ENCODE results near the gene S100A8. TPM values are rescaled to one million over a fixed set of nuclear protein-coding genes. Genes with fewer than 3 reads are reported as not detected.

The S100A8 gene
- total and polyA plus RNA-seq, 3 donors from 2014 or later: 1.3 to 20.3 (median 3.0) TPM

DNA sequence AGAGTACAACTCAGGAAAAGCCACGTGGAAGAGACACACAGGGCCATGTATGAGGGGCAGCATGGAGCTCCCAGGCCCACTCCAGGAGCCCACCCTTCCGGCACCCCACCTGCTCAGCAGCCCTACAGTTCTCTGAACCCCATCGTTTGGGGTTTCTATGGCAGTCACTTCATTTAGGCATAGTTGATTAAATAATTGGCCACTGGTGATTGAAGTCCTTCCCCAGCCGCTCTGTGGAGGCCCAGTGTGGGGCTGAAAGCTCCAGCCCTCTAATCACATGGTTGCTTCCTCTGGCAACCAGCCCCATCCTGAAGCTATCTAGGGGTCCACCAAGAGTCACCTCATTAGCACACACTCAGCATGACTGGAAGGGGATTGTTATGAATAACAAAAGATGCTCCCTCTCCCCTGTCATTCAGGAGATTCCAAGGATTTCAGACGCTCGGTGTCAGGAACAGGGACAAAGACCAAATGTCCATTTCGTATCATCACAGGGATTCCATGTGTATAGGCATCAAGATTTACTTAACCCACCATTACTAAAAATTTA lies 13.3 kb upstream of the S100A8 start:
- WGBS, 2 donors: 64 to 74% methylated on average over 5 to 7 of the region's 7 CpGs
- no peaks in the 10 kb centered on the region for H3K9me3 ChIP-seq

DNA sequence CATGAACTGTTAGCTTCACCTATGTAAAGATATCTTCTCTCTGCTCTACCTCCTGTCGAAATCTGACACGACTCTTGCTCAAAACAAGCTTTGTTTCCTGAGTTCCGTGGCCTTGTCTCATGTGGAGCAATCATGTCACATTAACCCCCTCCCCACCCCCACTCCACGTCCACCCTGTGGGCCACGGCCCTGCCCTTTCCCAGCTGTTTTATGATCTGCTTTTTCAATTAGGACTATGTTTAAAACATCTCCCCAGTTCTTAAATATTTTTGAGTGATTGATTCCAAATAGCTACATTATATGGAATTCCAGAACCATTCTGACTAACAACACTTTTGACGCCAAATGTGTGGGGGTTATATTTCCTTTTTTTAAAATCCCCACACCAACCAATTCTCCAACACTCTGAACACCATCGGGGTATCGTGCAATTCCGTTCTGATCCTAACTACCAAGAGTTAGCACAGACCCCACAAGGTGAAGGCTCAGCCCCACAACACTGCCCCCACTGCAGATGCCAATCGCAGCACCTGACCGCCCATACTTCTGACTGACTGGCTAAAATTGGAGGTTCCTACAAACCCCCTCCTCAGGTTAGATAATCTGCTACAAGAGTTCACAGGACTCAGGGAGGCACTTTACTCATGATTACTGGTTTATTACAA lies 12.7 kb upstream of the S100A8 start:
- Histone ChIP-seq H3K4me1 (no peaks in the 10 kb centered on the region), H3K36me3 (ENCODE audit: low read depth, missing control alignments) (no peaks in the 10 kb centered on the region), H3K27me3 (no peaks in the 10 kb centered on the region), H3K4me3 (no peak overlapping the region), H3K9me3 (no peaks in the 10 kb centered on the region), H3K27ac (no peak overlapping the region)
- intact Hi-C loops (cut with DNase I; ENCODE audit: low total_unique reads): no loop called here
- no peak for DNase-seq
- 82 to 87% methylated on average over 11 of the region's 11 CpGs for WGBS, 2 donors
- TF ChIP-seq, protein P1, sequence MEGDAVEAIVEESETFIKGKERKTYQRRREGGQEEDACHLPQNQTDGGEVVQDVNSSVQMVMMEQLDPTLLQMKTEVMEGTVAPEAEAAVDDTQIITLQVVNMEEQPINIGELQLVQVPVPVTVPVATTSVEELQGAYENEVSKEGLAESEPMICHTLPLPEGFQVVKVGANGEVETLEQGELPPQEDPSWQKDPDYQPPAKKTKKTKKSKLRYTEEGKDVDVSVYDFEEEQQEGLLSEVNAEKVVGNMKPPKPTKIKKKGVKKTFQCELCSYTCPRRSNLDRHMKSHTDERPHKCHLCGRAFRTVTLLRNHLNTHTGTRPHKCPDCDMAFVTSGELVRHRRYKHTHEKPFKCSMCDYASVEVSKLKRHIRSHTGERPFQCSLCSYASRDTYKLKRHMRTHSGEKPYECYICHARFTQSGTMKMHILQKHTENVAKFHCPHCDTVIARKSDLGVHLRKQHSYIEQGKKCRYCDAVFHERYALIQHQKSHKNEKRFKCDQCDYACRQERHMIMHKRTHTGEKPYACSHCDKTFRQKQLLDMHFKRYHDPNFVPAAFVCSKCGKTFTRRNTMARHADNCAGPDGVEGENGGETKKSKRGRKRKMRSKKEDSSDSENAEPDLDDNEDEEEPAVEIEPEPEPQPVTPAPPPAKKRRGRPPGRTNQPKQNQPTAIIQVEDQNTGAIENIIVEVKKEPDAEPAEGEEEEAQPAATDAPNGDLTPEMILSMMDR (IDR thresholded peaks at IDR 0.05): no peak
- TF ChIP-seq POLR2A (IDR thresholded peaks at IDR 0.05): no peak

More for the DNA sequence above, 13.3 kb upstream of the S100A8 start:
- Histone ChIP-seq H3K4me1 (no peaks in the 10 kb centered on the region), H3K4me3 (no peak overlapping the region), H3K27me3 (no peaks in the 10 kb centered on the region), H3K36me3 (ENCODE audit: low read depth, missing control alignments) (no peaks in the 10 kb centered on the region), H3K27ac (no peak overlapping the region)
- intact Hi-C loops (cut with DNase I; ENCODE audit: low total_unique reads): no loop called here
- TF ChIP-seq, protein P1 (IDR thresholded peaks at IDR 0.05): no peak
- TF ChIP-seq POLR2A (IDR thresholded peaks at IDR 0.05): no peak
- no peak for DNase-seq

DNA sequence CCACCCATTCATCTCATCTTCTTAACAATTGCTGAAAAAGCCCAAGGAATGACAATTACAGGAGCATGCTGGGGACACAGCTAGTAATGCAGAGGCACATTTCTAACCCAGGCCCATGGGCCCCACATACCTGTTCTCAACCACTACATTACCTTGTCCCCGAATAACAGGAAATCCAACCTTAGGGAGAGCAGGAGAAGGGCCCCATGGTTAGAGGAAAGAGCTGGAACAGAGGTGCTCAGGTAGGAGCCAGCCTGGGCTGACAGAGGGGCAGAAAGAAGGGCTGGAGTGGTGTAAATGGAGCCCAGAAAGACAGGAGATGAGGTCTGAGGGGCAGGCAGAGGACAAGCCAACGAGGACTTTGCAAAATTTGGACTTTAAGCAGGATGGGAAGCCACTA lies 11.4 kb upstream of the S100A8 start:
- Histone ChIP-seq H3K36me3 (ENCODE audit: low read depth, missing control alignments) (no peaks in the 10 kb centered on the region), H3K4me1 (no peaks in the 10 kb centered on the region), H3K27ac (no peak overlapping the region), H3K9me3 (no peaks in the 10 kb centered on the region), H3K4me3 (no peak overlapping the region), H3K27me3 (no peaks in the 10 kb centered on the region)
- no peak for DNase-seq
- WGBS, 2 donors: 75 to 81% methylated on average over 2 of the region's 2 CpGs
- TF ChIP-seq, protein P1 (IDR thresholded peaks at IDR 0.05): no peak
- no peak for TF ChIP-seq POLR2A (IDR thresholded peaks at IDR 0.05)
- intact Hi-C loops (cut with DNase I; ENCODE audit: low total_unique reads): no loop called here

DNA sequence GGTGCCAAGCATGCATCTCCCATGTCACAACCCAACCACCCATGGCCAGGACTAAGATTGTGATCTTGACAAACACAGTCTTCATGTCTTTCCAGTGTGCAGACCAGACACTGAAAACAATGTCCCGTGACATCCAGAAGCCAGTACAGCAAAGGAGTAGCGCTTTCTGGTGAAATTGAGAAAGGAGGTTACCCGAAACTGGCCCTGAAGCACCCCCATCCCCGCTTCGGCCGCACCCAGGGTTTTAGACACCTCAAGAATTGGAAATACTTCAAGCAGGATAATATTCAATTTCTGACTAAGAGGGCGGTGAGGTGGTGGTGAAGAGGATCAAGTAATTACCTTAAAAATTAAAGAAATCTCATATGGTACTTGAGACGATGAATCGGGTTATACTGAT lies 10.6 kb upstream of the S100A8 start:
- Histone ChIP-seq H3K36me3 (ENCODE audit: low read depth, missing control alignments) (no peaks in the 10 kb centered on the region), H3K4me3 (no peak overlapping the region), H3K9me3 (no peaks in the 10 kb centered on the region), H3K4me1 (no peaks in the 10 kb centered on the region), H3K27ac (no peak overlapping the region), H3K27me3 (no peaks in the 10 kb centered on the region)
- DNase-seq: no peak
- intact Hi-C loops (cut with DNase I; ENCODE audit: low total_unique reads): no loop called here
- 87 to 93% methylated on average over 9 of the region's 9 CpGs for WGBS, 2 donors
- TF ChIP-seq POLR2A (IDR thresholded peaks at IDR 0.05): no peak

DNA sequence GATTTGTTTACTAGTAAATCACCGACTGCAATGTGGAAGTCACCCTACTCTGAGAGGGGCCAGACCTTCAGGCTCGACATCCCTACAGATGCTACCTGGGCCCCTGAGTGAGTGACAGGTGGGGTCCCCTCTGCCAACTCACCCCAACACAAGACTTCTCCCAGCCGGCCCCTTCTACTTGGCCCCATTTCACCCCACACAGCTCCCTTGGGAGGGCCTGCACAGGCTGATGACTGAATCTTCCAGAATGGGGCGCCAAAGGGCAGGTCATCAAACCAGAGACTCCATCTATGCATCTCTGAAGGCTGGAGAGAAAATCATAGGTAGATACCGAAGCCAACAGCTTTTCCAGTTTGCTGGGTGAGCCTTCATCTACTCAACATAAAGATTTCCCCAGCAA lies 9.4 kb upstream of the S100A8 start:
- Histone ChIP-seq H3K27me3 (no peaks in the 10 kb centered on the region), H3K4me1 (no peaks in the 10 kb centered on the region), H3K4me3 (no peak overlapping the region), H3K27ac (no peak overlapping the region), H3K36me3 (ENCODE audit: low read depth, missing control alignments) (no peaks in the 10 kb centered on the region), H3K9me3 (no peaks in the 10 kb centered on the region)
- intact Hi-C loops (cut with DNase I; ENCODE audit: low total_unique reads): no loop called here
- no peak for TF ChIP-seq POLR2A (IDR thresholded peaks at IDR 0.05)
- TF ChIP-seq, protein P1 (IDR thresholded peaks at IDR 0.05): no peak
- WGBS, 2 donors: 72 to 88% methylated on average over 5 of the region's 5 CpGs
- no peak for DNase-seq
